ENCODE measurements around the gene MRTFA. TPM values are rescaled to one million over a fixed set of nuclear protein-coding genes. Genes with fewer than 3 reads are reported as not detected.
"Not testable (repeated sequence)": the region's sequence is repeated elsewhere in the genome, so short reads cannot be mapped to it uniquely, and the experiment has no call there.

The MRTFA gene
- total RNA-seq, 2 donors from 2014 or later, result 70.1 to 71.5 TPM

DNA sequence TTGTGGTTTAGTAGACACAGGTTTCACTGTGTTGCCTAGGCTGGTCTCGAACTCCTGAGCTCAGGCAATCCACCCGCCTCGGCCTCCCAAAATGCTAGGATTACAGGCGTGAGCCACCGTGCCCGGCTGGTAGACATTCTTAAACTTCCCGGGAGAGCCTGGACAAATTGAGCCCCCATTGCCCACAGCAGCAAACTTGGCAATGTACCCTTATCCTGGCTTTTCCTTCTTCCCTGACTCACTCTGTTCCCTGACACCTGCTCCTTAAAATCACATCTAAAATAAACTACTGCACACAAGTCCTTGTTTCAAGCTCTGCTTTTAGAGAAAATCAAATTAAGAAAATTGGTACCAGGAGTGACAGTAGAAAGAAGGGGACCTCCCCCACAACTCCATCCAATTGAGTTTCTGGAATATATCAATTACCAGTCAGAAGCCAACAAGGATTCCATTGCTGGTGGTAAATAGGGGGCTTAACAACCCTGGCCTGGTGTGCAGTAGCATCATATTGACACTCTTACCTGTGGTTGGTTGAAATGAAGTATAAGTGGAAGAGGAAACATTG is 35.4 kb upstream of the MRTFA start:
- Mint-ChIP-seq H3K27me3 (no peaks in the 10 kb centered on the region), H3K4me3 (no peak overlapping the region), H3K4me1 (peaks cover 9% of the 10 kb centered on the region), H3K36me3 (ENCODE audit: low read depth) (no peaks in the 10 kb centered on the region), H3K27ac (no peak overlapping the region)
- H3K9me3 ChIP-seq (ENCODE audit: control insufficient read depth, low read length, poor library complexity, severe bottlenecking), result no peaks in the 10 kb centered on the region
- DNase-seq (no peak), ATAC-seq (no peak)

DNA sequence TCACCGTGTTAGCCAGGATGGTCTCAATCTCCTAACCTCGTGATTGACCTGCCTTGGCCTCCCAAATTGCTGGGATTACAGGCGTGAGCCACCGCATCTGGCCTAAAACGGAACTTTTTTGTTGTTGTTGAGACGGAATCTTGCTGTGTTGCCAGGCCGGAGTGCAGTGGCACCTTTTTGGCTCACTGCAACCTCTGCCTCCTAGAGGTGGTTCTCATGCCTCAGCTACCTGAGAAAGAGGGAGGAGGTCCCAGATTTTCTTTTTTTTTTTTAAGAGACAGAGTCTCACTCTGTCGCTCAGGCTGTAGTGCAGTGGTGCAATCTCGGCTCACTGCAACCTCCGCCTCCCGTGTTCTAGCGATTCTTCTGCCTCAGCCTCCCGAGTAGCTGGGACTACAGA is 34.9 kb upstream of the MRTFA start:
- ATAC-seq, result no peak
- H3K27ac Mint-ChIP-seq, result no peak overlapping the region
- peaks cover 7% of the 10 kb centered on the region for H3K4me1 Mint-ChIP-seq
- no peaks in the 10 kb centered on the region for H3K27me3 Mint-ChIP-seq
- H3K9me3 ChIP-seq (ENCODE audit: control insufficient read depth, low read length, poor library complexity, severe bottlenecking), result no peaks in the 10 kb centered on the region
- DNase-seq, result no peak
- no peaks in the 10 kb centered on the region for H3K36me3 Mint-ChIP-seq (ENCODE audit: low read depth)
- no peak overlapping the region for H3K4me3 Mint-ChIP-seq

DNA sequence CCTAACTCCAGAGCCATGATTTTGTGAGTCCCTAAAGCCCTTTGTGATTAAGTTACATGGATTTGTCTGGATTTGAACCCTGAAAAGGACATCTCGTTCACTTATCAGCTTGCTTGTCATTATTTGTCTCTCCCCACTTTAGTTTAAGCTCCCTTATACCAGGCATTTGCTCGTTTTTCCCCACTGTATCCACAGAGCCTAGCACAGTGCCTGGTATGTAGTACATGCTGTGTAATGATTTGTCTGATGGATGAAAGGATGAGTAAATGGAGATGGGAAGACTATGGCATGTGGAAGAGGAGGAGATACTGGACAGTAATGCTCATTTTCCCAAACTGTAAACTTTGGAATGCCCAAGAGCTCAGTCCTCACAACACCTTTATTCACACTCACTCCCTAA is 33.5 kb upstream of the MRTFA start:
- ATAC-seq (no peak), DNase-seq (no peak)
- Mint-ChIP-seq H3K4me3 (no peak overlapping the region), H3K27ac (no peak overlapping the region), H3K4me1 (peaks cover 7% of the 10 kb centered on the region), H3K27me3 (no peaks in the 10 kb centered on the region), H3K36me3 (ENCODE audit: low read depth) (no peaks in the 10 kb centered on the region)
- no peaks in the 10 kb centered on the region for H3K9me3 ChIP-seq (ENCODE audit: control insufficient read depth, low read length, poor library complexity, severe bottlenecking)

DNA sequence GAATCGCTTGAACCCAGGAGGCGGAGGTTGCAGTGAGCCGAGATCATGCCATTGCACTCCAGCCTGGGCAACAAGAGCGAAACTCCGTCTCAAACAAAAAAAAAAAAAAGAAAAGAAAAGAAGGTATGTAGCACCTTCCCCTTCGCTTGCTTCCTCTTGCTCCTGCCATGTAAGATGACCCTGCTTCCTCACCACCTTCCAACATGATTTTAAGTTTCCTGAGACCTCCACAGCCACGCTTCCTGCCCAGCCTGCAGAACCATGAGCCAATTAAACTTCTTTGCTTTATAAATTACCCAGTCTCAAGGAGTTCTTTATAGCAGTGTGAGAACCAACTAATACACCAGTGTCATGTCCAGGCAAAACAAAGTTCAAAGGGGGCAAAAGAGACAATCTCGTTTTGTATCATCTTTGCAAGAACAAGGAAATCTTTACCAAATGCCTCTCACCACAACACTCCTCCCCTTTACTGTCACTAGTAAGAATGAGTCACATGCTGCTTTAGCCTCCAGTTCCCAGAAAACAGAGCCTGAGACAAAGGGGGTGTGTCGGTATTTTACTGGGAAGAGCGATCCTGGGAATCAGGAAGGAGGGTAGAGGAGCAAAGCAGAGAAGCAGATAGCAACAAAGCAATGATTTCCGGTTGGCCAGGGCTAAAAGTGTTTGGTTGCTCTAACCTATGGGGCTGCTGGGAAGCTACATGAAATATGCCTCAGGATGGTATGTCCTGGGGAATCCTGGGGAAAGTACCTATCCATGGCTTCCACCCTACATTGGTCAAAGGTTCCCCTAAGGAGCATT is 32.3 kb upstream of the MRTFA start:
- no peak overlapping the region for H3K4me3 Mint-ChIP-seq
- peak overlapping the region; percentile 6 for H3K27ac Mint-ChIP-seq
- no peak for ATAC-seq
- no peaks in the 10 kb centered on the region for H3K27me3 Mint-ChIP-seq
- H3K9me3 ChIP-seq (ENCODE audit: control insufficient read depth, low read length, poor library complexity, severe bottlenecking), result no peaks in the 10 kb centered on the region
- H3K36me3 Mint-ChIP-seq (ENCODE audit: low read depth), result no peaks in the 10 kb centered on the region
- H3K4me1 Mint-ChIP-seq, result peaks cover 7% of the 10 kb centered on the region
- no peak for DNase-seq

DNA sequence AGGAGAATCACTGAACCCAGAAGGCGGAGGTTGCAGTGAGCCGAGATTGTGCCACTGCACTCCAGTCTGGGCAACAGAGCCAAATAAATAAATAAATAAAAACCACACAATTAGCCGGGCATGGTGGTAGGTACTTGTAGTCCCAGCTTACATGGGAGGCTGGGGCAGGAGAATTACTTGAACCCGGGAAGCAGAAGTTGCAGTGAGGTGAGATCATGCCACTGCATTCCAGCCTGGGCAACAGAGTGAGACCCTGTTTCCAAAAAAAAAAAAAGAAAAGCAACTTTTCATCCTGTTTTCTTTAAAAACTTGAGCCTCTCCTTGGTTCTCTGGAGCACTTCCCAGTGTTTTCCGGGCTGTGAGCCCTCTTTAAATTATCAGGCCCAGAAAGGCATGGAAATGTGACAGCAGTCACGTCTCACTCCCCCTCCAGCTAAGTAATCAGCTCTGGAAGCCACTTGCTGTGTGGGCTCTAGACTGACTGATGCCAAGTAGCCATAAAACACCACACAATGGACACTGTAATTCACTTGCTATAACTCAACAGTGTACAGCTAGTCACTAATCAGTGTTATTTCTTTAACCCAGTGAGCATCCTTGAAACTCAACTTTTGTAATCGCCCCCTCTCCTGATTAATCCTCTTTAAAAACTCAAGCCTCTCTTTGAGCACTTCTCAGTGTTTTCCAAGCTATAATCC is 29.8 kb upstream of the MRTFA start:
- Mint-ChIP-seq H3K27ac (no peak overlapping the region), H3K4me3 (no peak overlapping the region), H3K4me1 (peaks cover 7% of the 10 kb centered on the region), H3K27me3 (no peaks in the 10 kb centered on the region), H3K36me3 (ENCODE audit: low read depth) (no peaks in the 10 kb centered on the region)
- no peaks in the 10 kb centered on the region for H3K9me3 ChIP-seq (ENCODE audit: control insufficient read depth, low read length, poor library complexity, severe bottlenecking)
- DNase-seq, result no peak
- no peak for ATAC-seq

DNA sequence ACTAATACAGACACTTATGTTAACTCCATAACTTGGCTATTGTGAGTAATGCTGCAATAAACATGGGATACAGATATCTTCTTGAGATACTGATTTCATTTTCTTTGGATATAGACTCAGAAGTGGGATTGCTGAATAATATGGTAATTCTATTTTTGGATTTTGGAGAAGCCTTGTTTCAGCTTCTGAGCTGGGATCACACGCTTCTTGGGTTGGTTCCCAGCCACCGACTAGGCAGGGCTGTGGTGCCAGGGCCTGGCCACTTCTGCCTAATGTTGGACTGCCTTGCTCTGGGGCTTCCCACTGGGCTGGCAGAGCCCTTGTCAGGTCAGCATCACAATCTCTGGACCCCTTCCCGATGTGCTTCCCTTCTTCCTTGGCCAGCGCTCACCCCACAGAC is 28.8 kb upstream of the MRTFA start:
- H3K9me3 ChIP-seq (ENCODE audit: control insufficient read depth, low read length, poor library complexity, severe bottlenecking), result no peaks in the 10 kb centered on the region
- Mint-ChIP-seq H3K4me1 (peaks cover 7% of the 10 kb centered on the region), H3K27ac (no peak overlapping the region), H3K27me3 (no peaks in the 10 kb centered on the region), H3K4me3 (no peak overlapping the region), H3K36me3 (ENCODE audit: low read depth) (no peaks in the 10 kb centered on the region)
- no peak for ATAC-seq
- DNase-seq, result no peak

DNA sequence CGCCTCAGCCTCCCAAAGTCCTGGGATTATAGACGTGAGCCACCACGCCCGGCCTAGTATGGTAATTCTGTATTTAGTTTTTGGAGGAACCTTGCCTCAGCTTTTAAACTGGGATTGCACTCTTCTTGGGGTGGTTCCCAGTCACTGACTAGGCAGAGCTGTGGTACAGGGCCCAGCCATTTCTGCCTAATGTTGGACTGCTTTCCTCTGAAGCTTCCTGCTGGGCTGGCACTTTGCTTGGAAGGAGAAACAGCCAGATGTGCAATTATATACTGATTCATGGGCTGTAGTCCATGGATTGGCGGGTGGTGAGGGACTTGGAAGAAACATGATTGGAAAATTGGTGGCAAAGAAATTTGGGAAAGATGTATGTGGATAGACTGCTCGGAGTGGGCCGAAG is 25.2 kb upstream of the MRTFA start:
- Mint-ChIP-seq H3K36me3 (ENCODE audit: low read depth) (no peaks in the 10 kb centered on the region), H3K27me3 (no peaks in the 10 kb centered on the region), H3K4me1 (no peaks in the 10 kb centered on the region), H3K4me3 (no peak overlapping the region), H3K27ac (no peak overlapping the region)
- DNase-seq (no peak), ATAC-seq (no peak)
- no peaks in the 10 kb centered on the region for H3K9me3 ChIP-seq (ENCODE audit: control insufficient read depth, low read length, poor library complexity, severe bottlenecking)

DNA sequence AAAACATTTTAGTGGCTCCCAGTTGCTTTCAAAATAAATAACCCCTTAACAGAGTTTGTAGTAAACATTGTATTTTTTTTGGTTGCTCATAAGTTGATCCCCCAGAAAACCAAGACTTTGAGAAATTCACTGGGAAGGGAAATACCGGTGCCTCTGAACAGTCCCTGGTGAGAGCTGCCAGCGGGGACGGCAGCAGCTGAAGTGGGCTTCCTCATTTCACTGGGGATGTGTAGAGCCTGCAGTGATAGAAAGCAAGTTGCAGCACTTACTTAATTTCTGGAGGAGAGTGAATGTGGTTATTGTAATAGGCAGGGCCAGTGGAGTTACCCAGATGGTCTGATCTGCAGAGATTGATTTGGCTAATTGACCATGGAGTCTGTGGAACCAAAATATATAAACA is 24.2 kb upstream of the MRTFA start:
- ATAC-seq, result no peak
- H3K27me3 Mint-ChIP-seq, result no peaks in the 10 kb centered on the region
- H3K36me3 Mint-ChIP-seq (ENCODE audit: low read depth), result no peaks in the 10 kb centered on the region
- H3K27ac Mint-ChIP-seq, result no peak overlapping the region
- no peak for DNase-seq
- H3K9me3 ChIP-seq (ENCODE audit: control insufficient read depth, low read length, poor library complexity, severe bottlenecking), result no peaks in the 10 kb centered on the region
- H3K4me1 Mint-ChIP-seq, result no peaks in the 10 kb centered on the region
- no peak overlapping the region for H3K4me3 Mint-ChIP-seq

DNA sequence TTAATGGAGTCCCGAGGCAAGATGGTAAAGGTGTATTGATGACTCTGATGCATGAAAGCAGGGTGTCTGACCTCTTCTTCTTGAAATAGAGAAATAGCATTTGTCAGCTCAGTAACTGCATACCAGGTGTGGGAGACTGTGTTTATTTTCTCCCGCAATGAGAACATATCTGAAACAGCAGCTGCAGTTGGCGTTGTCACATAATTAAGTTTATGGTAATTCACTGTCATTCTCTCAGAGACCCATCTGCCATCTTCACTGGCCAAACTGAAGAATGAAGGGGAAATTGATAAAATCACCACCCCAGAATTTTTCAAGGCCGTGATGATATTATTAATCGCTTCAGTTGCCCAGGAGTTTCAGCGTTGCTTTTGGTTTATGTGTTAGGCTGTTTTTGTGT is 22.6 kb upstream of the MRTFA start:
- no peak for ATAC-seq
- Mint-ChIP-seq H3K27ac (no peak overlapping the region), H3K27me3 (no peaks in the 10 kb centered on the region), H3K4me1 (no peaks in the 10 kb centered on the region), H3K4me3 (no peak overlapping the region), H3K36me3 (ENCODE audit: low read depth) (no peaks in the 10 kb centered on the region)
- H3K9me3 ChIP-seq (ENCODE audit: control insufficient read depth, low read length, poor library complexity, severe bottlenecking), result no peaks in the 10 kb centered on the region
- DNase-seq, result no peak

DNA sequence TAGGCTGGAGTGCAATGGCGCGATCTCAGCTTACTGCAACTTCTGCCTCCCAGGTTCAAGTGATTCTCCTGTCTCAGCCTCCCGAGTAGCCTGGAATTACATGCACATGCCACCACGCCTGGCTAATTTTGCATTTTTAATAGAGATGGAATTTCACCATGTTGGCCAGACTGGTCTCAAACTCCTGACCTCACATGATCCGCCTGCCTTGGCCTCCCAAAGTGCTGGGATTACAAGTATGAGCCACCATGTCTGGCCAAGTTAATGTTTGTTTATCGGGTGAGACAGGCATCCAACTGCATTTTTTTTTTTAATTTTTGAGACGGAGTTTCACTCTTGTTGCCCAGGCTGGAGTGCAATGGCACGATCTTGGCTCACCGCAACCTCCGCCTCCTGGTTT is 20.1 kb upstream of the MRTFA start:
- H3K36me3 Mint-ChIP-seq (ENCODE audit: low read depth); H3K9me3 ChIP-seq (ENCODE audit: control insufficient read depth, low read length, poor library complexity, severe bottlenecking); ATAC-seq; H3K4me3 Mint-ChIP-seq; H3K27me3 Mint-ChIP-seq; H3K27ac Mint-ChIP-seq; DNase-seq; H3K4me1 Mint-ChIP-seq: not testable (repeated sequence)

DNA sequence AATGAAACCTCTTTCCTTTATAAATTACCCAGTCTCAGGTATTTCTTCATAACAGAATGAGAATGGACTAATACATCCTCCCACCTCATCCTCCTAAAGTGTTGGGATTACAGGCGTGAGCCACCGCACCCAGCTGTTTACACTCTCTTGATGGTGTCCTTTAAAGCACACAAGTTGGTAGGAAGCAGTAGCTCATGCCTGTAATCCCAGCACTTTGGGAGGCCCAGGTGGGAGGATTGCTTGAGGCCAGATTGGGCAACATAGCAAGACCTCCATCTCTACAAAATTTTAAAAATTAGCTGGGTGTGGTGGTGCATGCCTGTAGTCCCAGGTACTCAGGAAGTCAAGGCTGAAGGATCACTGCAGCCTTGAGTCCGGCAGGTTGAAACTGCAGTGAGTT is 19.4 kb upstream of the MRTFA start:
- not testable (repeated sequence) for H3K36me3 Mint-ChIP-seq (ENCODE audit: low read depth); ATAC-seq

DNA sequence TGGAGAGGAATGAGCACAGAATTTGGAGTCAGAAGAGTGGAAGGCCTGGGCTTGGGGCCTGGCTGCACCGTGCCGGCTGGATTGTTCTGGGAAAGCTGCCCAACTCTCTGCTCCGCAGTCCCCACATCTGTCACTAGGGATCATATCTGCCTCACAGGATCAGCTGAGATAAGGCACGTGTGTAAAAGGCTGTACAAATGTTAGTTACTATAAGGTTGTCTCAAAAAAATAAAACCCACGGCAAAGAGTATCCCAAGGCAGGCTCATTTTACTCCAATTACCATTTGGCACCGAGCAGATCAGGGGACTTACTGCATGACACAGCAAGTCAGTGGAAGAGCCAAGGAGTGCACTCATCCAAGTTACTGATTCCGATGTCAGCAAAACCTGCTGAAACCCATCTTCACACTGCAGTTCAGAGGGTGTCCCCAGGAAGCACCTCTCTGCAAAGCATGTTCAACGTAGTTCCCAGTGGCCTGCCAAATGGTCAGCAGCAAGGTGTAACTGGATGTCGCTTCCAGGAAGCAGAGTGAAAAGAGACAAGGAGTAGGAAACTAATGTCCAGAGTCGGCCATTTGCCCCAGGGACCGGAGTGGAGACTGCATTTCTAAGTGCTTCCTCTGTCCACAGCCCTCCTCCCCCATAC is 18.1 kb upstream of the MRTFA start:
- Mint-ChIP-seq H3K36me3 (ENCODE audit: low read depth) (no peaks in the 10 kb centered on the region), H3K4me1 (peaks cover 8% of the 10 kb centered on the region), H3K27me3 (no peaks in the 10 kb centered on the region), H3K27ac (no peak overlapping the region), H3K4me3 (no peak overlapping the region)
- DNase-seq, result no peak
- H3K9me3 ChIP-seq (ENCODE audit: control insufficient read depth, low read length, poor library complexity, severe bottlenecking), result no peaks in the 10 kb centered on the region
- ATAC-seq, result no peak

More for the DNA sequence above, 19.4 kb upstream of the MRTFA start:
- not testable (repeated sequence) for H3K27ac Mint-ChIP-seq; DNase-seq; H3K9me3 ChIP-seq (ENCODE audit: control insufficient read depth, low read length, poor library complexity, severe bottlenecking); H3K4me3 Mint-ChIP-seq; H3K4me1 Mint-ChIP-seq; H3K27me3 Mint-ChIP-seq

DNA sequence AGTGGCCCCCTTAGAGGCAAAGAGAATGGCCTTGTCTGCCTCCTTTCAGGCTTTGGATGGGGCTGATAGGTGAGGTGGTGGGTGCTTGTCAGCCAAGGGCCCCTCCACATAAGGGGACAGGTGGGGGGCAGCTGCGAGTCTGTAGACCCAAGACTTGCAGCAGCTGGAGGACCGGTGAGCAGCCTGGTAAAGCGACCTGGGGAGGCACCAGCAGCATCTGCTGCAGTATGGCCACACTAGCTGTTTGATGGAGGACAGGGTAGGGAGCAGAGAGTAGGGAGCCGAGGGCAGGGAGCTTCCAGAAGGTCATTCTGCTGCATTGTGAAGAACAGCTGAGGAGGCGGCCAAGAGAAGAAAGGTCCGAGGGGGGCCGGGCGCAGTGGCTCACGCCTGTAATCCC is 16.8 kb upstream of the MRTFA start:
- H3K36me3 Mint-ChIP-seq (ENCODE audit: low read depth), result no peaks in the 10 kb centered on the region
- peaks cover 10% of the 10 kb centered on the region for H3K4me1 Mint-ChIP-seq
- no peak overlapping the region for H3K4me3 Mint-ChIP-seq
- no peak overlapping the region for H3K27ac Mint-ChIP-seq
- ATAC-seq (no peak), DNase-seq (no peak)
- no peaks in the 10 kb centered on the region for H3K27me3 Mint-ChIP-seq
- H3K9me3 ChIP-seq (ENCODE audit: control insufficient read depth, low read length, poor library complexity, severe bottlenecking), result no peaks in the 10 kb centered on the region
